HG03139 (cell line): ENCODE data around the gene SLC9A3.
A peak's percentile ranks its signal among the peaks of the same experiment; 100 is the strongest.

ENCODE experiments used
- ATAC-seq: cut with Tn5 transposase; IDR thresholded peaks from one replicate; pipeline ENCODE4 v1.9.1; 2021; ENCODE audit not compliant: unreplicated experiment

The SLC9A3 gene

DNA sequence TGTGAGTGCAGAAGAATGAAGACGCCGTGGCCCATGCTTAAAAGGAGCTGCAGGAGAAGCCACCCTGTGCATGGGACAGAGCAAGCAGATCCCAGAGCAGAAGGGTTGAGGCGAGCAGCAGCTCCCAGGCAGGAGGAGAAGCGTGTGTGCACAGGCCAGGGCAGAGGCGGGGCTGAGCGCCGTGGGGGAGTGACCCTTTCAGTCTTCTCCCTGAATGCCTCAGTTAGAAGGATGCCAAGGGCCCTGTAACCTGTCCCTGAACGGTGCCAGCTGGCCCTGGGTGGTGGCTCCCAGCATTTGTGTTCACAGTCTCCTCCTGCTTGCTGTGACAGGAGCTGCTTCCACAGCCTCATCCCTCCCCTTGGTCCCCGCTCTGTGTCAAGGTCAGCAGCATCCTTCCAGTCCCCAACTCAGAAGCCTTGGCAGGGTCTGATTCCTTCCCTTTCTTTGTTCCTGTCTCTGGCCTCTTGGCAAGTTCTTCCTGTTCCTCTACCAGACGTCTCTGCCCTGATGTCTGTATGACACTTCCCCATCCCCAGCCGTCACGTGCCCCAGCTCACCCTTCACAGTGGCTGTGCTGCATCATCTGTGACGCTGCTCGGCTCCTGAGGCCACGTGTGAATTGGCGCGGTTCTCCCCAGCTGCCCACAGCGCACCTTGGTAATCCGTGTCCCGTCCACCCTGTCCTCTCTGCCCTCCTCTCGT lies 76.0 kb downstream of the SLC9A3 start:
- ATAC-seq: no peak

DNA sequence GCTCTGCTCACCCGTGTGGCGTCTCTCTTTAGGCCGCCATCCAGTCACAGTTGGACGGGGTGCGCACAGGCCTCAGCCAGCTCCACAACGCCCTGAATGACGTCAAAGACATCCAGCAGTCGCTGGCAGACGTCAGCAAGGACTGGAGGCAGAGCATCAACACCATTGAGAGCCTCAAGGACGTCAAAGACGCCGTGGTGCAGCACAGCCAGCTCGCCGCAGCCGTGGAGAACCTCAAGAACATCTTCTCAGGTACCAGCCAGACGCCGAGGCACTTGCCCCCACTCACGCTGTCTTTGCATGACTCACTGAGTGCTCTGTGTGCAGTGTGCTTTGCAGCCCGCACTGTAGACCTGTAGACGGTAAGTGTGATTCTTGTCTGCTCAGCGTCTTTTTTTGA lies 76.7 kb downstream of the SLC9A3 start:
- no peak for ATAC-seq

DNA sequence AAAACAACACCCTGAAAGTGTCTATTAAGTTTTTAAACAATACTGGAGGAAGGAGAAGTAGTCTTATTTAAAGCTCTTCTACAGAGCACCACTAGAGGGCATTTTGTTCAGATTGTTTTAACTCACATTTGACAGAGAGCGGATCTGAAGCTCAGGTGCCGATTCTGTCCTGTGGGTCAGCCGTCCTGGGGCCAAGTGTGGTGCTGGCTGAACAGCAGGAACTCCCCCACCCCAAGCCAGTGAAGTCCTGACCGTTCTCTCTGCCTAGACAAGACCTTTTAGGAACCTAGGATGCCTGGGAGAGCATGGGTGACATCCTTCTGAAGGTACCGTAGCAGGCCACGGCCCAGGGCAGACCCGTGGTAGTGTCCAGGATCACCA lies 77.4 kb downstream of the SLC9A3 start:
- ATAC-seq: no peak

DNA sequence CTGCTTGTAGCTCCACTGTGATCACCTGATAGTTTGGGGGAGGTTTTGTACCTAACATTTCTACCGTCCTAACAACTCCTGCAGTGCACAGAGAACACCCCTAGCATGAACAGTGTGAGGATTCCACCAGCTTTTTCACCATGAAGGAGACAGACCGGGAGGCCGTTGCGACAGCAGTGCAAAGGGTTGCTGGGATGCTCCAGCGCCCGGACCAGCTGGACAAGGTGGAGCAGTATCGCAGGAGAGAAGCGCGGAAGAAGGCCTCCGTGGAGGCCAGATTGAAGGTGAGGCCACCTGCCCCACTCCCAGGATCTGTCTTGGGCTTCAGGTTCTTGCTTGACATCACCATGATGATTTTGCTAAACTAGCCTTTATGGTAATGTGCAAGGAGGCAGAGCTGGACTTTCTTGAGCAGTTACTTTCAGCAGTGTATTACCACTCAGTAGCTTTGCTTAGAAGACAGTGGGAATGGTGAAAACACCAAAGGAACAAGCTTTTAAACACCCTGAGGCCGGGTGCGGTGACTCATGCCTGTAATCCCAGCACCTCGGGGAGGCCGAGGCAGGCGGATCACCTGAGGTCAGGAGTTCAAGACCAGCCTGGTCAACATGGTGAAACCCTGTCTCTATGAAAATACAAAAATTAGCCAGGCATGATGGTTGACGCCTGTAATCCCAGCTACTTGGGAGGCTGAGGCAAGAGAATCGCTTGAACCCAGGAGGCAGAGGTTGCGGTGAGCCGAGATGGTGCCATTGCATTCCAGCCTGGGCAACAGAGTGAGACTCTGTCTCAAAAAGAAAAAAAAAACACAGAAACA lies 78.0 kb downstream of the SLC9A3 start:
- ATAC-seq: no peak

DNA sequence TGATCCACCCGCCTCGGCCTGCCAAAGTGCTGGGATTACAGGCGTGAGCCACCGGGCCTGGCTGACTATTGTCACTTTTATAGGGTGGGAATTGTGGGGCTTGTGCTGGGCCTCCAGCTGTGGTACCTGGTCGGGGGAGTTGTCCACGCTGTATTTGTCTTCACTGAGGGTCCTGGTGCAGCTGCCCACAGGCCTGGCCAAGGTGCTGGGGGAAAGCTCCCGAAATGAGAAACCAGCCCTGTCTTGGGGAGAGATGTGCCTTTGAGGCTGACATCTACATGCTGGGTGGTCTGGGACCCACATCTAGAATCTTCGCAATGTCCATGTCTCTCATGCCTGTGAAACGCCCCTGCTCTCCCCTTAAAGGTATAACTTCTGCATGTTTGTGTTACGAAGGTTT lies 78.7 kb downstream of the SLC9A3 start:
- no peak for ATAC-seq

DNA sequence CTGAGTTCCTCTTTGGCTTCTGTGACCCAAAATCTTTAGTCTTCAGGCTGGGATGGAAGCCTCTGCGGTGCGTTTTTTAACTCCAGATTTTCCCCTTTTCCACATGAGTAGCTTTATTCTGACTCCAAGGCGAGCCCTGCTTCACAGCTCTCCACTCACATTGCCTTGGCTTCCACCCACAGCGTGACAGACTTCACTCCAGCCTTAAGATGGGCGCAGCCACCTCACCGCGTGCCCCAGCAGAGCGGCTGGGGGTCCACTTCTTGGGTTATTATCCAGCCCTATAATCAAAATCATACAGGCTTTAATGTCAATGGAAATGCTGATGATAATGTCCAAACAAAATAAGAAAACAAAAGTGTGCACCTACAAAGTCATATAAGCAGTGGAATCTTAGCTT lies 80.0 kb downstream of the SLC9A3 start:
- no peak for ATAC-seq

DNA sequence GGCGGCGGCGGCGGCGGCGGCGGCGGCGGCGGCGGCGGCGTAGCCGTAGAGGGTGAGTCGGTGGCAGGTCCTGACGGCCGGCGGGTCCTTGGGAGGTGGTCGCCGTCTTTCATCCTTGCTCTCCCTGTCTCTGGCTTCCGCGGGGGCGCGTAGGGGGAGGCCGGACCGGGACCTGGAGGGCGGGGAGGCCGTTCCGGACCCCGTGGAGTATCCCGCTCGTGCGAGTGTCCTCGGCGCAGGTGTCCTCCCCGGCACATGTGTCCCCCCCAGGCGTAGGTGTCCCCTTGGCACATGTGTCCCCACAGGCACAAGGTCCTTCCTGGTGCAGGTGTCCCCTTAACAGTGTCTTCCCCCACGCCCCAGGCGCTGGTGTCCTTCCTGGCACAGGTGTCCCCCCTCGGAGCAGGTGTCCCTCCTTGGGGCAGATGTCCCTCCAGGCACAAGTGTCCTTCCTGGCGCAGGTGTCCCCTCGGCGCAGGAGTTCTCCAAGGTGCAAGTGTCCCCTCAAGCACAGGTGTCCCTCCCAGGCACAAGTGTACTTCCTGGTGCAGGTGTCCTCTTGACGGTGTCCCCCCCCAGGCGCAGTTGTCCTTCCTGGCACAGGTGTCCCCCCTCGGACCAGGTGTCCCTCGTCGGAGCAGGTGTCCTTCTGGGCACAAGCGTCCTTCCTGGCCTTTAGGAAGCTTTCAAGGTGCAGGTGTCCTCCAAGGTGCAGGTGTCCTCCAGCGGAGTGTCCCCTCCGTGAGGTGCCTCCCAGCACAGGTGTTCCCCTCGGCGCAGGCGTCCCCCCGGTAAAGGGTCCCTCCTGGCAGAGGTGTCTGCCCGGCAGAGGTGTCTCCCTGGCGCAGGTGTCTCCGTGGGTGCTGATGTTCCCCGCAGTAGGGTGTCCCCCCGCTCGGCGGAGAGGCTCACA lies 80.8 kb downstream of the SLC9A3 start:
- peak; percentile 19 for ATAC-seq

DNA sequence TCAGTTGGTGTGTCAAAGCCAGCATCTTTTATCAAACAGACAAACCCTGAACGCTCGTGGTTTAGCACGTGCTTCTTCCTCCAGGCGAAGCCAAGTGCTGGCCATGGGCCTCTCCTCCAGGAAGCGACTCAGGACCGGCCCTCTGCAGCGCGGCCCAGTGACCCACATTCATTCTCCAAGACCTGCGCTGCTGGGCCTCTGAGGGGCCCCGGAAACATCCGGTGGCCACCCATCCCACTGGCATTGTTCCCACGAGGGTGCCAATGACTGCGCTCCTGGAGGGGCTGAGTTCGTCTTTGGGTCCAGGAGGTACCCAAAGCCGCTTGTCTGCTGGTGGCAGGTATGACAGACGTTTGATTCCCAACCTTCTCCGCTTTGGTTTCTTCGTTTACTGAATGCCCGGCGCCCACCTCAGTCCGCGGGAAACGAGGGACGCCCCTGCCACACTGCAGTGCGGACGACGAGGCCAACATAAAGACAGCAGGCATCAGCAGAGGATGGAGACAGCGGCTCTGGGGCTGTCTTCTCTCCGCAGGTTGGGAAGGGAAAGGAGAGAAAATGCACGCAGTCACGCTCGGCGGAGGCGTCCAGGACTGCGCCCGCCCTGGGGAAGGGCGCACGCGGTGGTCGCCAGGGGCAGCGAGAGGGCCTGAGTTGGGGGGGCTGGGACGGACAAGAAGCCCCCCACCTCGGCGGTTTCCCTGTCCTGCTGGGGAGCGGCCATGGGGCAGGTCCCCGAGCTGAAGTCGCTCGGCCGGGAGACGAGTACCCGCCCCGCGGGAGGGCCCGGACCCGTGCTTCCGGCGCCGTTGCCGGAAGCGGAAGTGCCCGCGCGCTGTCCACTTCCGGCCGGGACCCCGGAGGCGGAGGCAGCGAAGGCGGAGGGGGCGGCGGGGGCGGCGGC lies 81.7 kb downstream of the SLC9A3 start, which contains the start of gene EXOC3:
TSS of gene EXOC3 (plus strand) at position 842 of the 904 bp plus-strand sequence. CDS start 3,030 bp downstream, outside the sequence.
- ATAC-seq: peak; percentile 81

DNA sequence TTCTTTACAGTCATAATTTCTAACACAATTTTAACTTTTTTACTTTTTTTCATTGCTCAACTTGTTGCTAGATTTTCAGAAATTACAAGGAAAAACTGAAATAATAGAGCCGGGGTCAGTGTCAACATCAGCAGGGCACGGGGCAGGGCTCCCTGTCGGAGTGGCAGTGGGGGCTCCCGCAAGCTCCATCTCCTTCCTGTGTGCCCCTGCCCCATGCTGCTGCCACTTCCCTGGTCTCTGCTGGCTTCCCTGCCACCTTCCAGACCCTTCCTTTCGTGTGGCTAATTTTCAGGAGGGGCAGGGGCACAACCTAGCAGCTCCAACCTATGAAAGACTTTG lies 82.3 kb downstream of the SLC9A3 start:
- ATAC-seq: no peak

DNA sequence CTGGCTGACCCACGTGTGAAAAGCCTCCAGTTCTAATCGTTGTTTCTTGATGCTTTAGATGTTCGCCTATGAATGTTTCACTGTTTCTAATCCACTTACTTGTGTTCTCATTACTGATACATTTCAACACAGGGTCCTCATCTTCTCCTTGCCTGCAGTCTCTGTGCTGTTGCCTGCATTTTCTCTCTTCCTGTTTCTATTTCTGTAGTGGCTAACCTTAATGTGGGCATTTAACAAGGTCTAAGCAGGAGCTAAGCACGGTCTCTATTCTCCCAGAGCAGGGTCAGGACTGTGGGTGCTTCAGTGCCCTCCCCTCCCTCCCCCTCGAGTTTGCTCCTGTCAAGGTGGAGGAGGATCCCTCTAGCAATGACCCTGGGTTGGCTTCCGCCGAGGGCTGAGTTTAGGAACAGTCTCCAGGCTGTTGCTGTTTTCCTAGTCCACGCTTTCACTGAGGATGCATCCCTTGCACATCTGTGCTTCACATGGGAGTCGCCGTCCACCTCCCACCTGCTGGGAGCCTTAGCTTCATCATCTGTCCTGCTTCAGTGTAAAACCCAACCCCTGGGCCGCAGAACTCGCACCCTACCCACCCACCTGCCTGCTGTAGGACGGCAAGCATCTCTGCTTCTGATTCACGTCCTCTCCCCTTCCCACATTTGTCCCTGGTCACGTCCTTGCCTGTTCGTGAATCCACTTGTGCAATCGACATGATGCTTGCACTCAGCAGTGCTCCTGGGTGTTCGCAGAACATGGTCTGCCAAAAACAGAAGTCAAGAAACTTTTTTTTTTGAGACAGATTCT lies 83.6 kb downstream of the SLC9A3 start:
- ATAC-seq: no peak

DNA sequence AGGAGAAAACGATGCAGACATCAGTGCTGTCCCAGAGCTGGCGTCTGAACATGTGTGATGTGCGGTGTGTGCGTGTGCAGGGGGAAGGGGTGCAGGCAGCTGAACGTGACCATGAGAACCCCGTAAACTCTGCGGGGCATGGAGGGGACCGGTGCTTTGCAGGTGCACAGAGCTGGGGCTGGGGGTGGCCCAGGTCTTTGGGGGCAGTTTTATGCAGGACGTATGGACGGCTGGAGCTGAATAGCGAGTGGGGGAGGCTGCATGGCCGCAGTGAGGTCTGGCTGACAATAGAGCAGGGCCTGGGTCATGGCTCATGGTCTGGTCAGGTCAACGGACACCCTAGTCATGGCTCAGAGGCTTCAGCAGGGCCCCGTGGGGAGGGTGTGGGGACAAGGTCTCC lies 84.6 kb downstream of the SLC9A3 start:
- ATAC-seq: no peak

DNA sequence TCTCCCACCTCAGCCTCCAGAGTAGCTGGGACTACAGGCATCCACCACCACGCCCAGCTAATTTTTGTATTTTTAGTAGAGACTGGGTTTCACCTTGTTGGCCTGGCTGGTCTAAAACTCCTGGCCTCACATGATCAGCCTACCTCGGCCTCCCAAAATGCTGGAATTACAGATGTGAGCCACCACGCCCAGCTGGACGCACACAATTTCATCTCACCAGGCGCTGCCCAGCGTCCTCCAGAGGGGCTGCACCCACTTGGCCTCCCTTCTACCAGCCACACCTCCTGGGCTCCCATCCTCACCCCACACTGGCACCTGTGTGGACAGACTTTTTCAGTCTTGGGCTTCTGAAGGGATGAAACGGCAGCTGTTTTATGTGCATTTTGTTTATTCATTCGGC lies 85.1 kb downstream of the SLC9A3 start:
- no peak for ATAC-seq

DNA sequence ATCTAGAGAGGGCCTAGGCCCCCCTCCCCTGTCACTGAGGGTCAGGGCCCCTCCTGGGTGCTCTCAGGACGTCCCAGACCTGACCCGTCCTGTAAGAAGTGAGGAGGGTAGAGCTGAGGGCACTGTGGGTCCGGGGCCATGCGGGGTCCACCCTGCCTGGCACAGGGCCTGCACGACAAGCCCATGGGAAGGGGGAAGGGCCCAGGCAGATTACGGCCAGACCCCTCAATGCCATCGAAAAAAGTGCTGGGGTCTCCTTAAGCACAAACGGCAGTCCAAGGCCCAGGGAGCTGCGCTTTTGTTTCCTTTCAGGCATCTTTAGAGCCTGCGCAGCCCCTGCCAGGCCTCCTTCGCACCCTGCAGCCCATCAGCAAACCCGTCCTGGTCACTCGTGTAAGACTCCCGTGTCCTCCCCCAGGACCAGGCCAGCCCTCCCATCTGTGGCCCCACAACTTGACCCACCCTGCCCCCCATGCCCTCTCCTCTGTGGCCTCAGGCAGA lies 85.7 kb downstream of the SLC9A3 start:
- no peak for ATAC-seq

DNA sequence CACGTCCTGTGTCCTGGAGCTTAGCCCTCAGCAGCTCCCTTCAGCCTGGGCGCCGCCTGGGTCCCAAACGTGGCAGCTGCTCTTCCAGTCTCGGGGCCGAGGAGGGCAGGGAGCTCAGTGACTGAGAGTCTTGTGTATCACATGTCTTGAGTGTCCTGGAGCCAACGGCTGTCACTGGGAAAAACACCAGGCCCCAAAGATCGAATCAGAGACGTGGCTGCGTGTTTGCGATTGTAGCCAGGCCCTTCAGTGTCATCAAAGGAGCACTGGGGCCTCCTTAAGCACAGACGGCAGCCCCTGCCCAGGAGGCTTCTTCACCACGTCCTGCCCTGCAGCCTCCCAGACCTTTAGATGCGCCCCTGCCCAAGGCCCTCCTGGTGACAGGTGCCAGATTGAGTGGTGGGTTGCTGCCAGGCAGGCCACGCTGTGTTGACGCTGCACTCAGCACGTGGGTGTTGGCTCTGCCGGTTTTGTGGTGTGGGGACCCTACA lies 86.9 kb downstream of the SLC9A3 start:
- no peak for ATAC-seq

DNA sequence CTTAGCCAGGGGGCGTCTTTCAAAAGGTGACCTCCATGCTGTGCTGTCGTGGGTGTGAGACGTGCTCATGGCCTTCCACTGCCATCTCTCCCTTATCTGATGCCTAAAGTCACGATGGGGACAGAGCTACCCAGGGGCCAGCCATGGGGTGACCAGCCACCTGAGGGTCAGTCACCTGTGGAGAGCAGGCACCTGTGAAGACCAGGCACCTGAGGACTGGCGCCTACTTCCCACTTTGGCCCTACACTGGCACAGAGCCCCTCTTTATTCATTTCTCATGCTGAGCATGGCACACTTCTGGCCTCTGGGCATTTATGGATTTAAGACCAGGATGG lies 87.6 kb downstream of the SLC9A3 start:
- ATAC-seq: no peak

DNA sequence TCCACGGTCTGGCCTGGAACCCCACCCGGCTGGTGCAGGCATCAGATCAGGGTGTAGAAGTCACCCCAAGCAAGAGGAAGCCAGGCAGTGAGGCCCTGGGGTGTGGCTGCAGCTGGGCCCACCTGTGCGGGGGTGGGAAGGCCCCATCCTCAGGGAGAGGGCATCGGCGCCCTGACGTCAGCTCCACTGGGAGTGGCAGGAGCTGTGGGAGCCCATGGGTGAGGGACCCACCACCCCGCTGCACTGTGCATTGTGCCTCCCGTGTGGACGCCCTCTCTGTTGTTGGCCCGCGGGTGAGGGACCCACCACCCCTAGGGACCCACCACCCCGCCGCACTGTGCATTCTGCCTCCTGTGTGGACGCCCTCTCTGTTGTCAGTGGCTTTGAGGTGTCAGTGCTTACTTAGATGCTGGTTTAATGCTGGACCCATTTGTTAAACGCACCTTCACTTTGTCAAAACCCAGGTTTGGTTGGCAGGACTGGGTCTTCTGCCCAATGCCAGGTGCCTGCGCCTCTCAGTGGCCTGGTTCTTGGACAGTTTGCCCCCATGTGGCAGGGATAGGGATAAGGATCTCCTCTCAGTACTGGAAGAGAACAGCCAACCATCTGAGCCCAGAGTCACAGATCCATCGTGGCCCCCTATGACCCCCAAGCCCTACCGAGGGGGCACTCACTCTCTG lies 88.1 kb downstream of the SLC9A3 start:
- ATAC-seq: no peak

DNA sequence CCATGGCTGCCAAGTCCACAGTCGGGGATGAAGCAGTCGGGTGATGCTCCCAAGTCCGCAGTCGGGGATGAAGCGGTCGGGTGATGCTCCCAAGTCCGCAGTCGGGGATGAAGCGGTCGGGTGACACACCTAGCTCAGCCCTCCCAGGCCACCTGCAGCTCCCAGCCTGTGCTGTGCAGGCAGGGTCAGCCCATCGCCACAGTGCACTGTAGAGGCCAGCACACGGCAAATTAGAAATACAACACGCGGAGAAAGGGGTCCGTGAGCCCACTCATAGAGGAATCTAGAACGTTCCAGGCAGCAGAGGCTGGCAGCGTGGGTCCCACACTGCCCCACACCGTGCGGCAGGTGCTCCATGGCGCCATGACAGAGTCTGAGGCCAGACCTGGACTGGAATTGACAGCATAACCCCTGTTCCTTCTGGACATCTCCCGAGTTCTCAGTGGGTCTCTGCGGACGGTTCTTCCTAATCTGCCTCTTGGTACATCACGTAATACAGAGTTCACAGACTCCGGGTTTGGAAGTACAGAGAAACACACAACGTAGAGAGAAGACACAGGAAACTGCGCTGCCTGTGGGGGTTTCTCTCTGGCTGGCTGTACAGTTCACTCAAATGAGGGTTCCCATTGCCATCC lies 89.0 kb downstream of the SLC9A3 start:
- no peak for ATAC-seq

DNA sequence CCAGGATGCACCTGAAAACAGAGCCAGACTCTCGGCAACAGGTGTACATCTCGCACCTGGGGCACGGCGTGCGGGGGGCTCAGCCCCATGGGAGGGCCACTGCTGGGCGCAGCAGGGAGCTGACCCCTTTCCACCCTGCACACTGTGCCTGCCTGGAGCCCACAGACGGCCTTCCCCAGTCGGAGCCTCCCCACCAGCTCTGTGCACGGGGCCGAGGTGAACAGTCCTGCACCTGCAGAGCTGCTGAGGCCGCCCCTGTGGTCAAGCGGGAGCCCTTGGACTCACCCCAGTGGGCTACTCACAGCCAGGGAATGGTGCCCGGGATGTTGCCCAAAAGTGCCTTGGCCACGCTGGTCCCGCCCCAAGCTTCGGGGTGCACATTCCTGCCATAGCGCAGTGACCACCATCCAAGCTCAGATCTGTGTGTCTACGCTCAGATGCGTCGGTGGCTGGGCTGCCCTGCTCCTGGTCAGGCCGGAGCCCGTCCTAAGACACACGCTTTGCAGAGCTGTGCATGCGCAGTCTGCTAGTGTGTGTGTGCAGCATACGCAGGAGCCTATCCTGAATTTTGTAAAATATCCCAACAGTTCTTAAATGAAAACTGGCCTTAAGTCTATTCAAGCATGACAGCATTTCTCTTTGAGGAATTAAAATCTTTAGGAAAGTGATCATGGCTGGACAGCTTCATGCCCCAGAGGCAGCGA lies 89.7 kb downstream of the SLC9A3 start:
- no peak for ATAC-seq
